ENCODE results near the gene SEPTIN10. TPM values are rescaled to one million over a fixed set of nuclear protein-coding genes. Genes with fewer than 3 reads are reported as not detected.

The SEPTIN10 gene
- total RNA-seq, 1 experiment from 2014 or later = 105 TPM

DNA sequence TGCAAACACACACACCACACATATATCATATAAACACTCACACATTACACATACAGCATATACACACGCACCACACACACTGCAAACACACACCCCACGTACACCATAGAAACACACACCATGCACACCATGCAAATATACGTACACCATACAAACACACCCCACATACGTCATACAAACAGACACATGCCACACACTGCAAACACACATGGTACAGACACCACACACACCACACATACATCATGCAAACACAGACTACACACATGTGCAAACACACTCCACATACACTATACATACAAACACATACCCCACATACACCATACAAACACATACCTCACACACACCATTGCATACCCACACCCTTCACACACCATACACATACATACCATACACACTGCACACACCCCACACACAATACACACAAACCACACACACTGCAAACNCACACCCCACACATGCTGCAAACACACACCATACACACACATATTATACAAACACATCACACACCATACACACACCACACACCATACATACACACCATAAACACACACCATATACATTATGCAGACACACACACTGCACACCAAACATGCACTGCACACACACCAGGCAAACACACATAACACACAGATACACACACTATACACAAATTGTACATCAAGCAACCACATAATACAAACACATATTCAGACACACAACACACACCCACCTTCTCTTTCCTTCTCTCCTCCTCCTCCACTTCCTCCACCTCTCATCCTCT lies 120.4 kb downstream of the SEPTIN10 start:
- peaks cover 6% of the 10 kb centered on the region for H3K36me3 Mint-ChIP-seq (ENCODE audit: insufficient read depth, unreplicated experiment)
- H3K27me3 Mint-ChIP-seq (ENCODE audit: insufficient read depth, unreplicated experiment) = no peaks in the 10 kb centered on the region
- BruUV-seq (replicated peaks) = no TSS peak

More for the DNA sequence above, 120.4 kb downstream of the SEPTIN10 start:
- Mint-ChIP-seq H3K4me1 (ENCODE audit: insufficient read depth, unreplicated experiment) (no peaks in the 10 kb centered on the region), H3K4me3 (ENCODE audit: unreplicated experiment) (no peak overlapping the region), H3K9me3 (ENCODE audit: unreplicated experiment) (no peaks in the 10 kb centered on the region), H3K27ac (ENCODE audit: low read depth, unreplicated experiment) (no peak overlapping the region)
- CTCF ChIA-PET = interaction anchor here (0.9 kb wide), 1 partner anchor 17 kb away, joined by 3 read pairs; no protein-coding TSS in a partner anchor
- intact Hi-C loops (cut with micrococcal nuclease) = no loop called here
- POLR2A ChIA-PET = no interaction called here
- TF ChIP-seq, protein P1, sequence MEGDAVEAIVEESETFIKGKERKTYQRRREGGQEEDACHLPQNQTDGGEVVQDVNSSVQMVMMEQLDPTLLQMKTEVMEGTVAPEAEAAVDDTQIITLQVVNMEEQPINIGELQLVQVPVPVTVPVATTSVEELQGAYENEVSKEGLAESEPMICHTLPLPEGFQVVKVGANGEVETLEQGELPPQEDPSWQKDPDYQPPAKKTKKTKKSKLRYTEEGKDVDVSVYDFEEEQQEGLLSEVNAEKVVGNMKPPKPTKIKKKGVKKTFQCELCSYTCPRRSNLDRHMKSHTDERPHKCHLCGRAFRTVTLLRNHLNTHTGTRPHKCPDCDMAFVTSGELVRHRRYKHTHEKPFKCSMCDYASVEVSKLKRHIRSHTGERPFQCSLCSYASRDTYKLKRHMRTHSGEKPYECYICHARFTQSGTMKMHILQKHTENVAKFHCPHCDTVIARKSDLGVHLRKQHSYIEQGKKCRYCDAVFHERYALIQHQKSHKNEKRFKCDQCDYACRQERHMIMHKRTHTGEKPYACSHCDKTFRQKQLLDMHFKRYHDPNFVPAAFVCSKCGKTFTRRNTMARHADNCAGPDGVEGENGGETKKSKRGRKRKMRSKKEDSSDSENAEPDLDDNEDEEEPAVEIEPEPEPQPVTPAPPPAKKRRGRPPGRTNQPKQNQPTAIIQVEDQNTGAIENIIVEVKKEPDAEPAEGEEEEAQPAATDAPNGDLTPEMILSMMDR (IDR thresholded peaks at IDR 0.05; ENCODE audit: unreplicated experiment) = no peak
- no peak for DNase-seq (ENCODE audit: unreplicated experiment)

Other genes with a start within 250 kb of the SEPTIN10 start
- gene SOWAHC, start 398 bp upstream of the SEPTIN10 start, total RNA-seq (2022) = 25.6 and 35.3 TPM in 2 replicates
- 35.0 and 60.4 TPM in 2 replicates for gene RGPD5, start 180.3 kb upstream of the SEPTIN10 start, total RNA-seq (2022)